HepG2 (cell line): ENCODE data around the gene STUM. TPM values are rescaled to one million over a fixed set of nuclear protein-coding genes. Genes with fewer than 3 reads are reported as not detected.

Experiments used
- ATAC-seq: fragments of 200-7000 bp; cut with Tn5 transposase; 3 replicates; pipeline ENCODE4 v1.9.1; 2020; ENCODE audit warnings: mild to moderate bottlenecking, moderate library complexity
- BruUV-seq: library from RNA; stranded (reverse); fragments of 400-500 nt; replicated peaks from 2 replicates; lab custom pipeline; 2021; lab: Mats Ljungman, UMichigan
- CTCF ChIA-PET: fragments of 300-600 bp; formaldehyde crosslinking; extraction: SDS; loops from one replicate; lab custom pipeline; 2021; ENCODE audit warnings: low total read pairs, inconsistent platforms, low intra/inter-chr PET ratio; lab: Yijun Ruan, JAX
- POLR2A ChIA-PET: fragments of 350-600 bp; sonication (Branson Sonifier 250); formaldehyde crosslinking; loops from one replicate; lab custom pipeline; 2020; ENCODE audit warnings: antibody characterized with exemption, inconsistent platforms; lab: Yijun Ruan, JAX
- DNase-seq: peaks from one replicate; pipeline ENCODE4 v3.0.0-alpha.2; 2015; ENCODE audit warnings: low spot score
- FAIRE-seq: peaks from 3 replicates; lab custom pipeline; 2011; peaks lifted over from hg19 to GRCh38; lab: Jason Lieb, UNC
- H2AFZ ChIP-seq: one replicate; pipeline ENCODE4 v1.6.1; 2011; ENCODE audit warnings: low read length, inconsistent platforms
- H3K27ac ChIP-seq: fragments of 300-600 bp; 3 replicates; pipeline ENCODE4 v1.8.0; 2011; ENCODE audit warnings: mixed run types, mild to moderate bottlenecking, mixed read lengths, low read length, inconsistent platforms; ENCODE audit not compliant: insufficient read depth; ENCODE audit errors: extremely low read length
- H3K27me3 ChIP-seq, 2 experiments: fragments of 200-600 bp in 1 of 2; 2 replicates in 1 of 2; 3 replicates in 1 of 2; pipeline versions ENCODE4 v1.6.0 to v1.8.0; 2011; ENCODE audit warnings: low read length in 2 of 2, mild to moderate bottlenecking in 2 of 2, moderate library complexity in 2 of 2, inconsistent platforms in 1 of 2; ENCODE audit not compliant: insufficient read depth in 2 of 2, control insufficient read depth in 1 of 2
- H3K36me3 ChIP-seq, 2 experiments: fragments of 200-600 bp in 1 of 2; replicated peaks in 1 of 2; 2 replicates in 1 of 2; 3 replicates in 1 of 2; pipeline versions ENCODE4 v1.5.1 to v1.8.0; 2011; ENCODE audit warnings: low read length in 2 of 2, inconsistent platforms in 1 of 2; ENCODE audit not compliant: insufficient read depth in 2 of 2, control insufficient read depth in 1 of 2
- H3K4me1 ChIP-seq: 2 replicates; pipeline ENCODE4 v1.5.1; 2012; ENCODE audit warnings: low read length, inconsistent platforms; ENCODE audit not compliant: insufficient read depth
- H3K4me2 ChIP-seq: 2 replicates; pipeline ENCODE4 v1.6.0; 2011; ENCODE audit warnings: low read depth, low read length, inconsistent platforms
- H3K4me3 ChIP-seq, 3 experiments: fragments of 200-600 bp in 1 of 3; sonication (generic), shearing (Covaris generic) in 1 of 3; replicated peaks in 1 of 3; 2 replicates each; pipeline ENCODE4 v1.5.1; 2011 to 2016; ENCODE audit warnings: low read length in 3 of 3, inconsistent platforms in 2 of 3, low read depth in 2 of 3, mild to moderate bottlenecking in 2 of 3, control low read depth in 1 of 3, mixed read lengths in 1 of 3; ENCODE audit not compliant: insufficient read depth in 1 of 3
- H3K79me2 ChIP-seq: one replicate; pipeline ENCODE4 v1.6.1; 2011; ENCODE audit warnings: low read length, inconsistent platforms; ENCODE audit not compliant: insufficient read depth
- H3K9ac ChIP-seq: 2 replicates; pipeline ENCODE4 v1.6.0; 2011; ENCODE audit warnings: mild to moderate bottlenecking, low read depth, low read length, inconsistent platforms; ENCODE audit not compliant: insufficient read depth
- H3K9me3 ChIP-seq: 2 replicates; pipeline ENCODE4 v1.5.1; 2012; ENCODE audit warnings: mild to moderate bottlenecking, low read length
- H4K20me1 ChIP-seq: 2 replicates; pipeline ENCODE4 v1.6.0; 2011; ENCODE audit warnings: inconsistent platforms, mild to moderate bottlenecking, low read length, moderate library complexity; ENCODE audit not compliant: insufficient read depth
- CEBPG ChIP-seq: IDR thresholded peaks from 2 replicates; pipeline ENCODE4 v1.6.1; 2016
- CENPX ChIP-seq: sonication (generic); formaldehyde crosslinking; IDR thresholded peaks from 2 replicates; pipeline ENCODE4 v1.9.0; 2021; ENCODE audit warnings: mild to moderate bottlenecking, missing genetic modification reagents, moderate library complexity
- EZH2 ChIP-seq: conservative IDR thresholded peaks from 2 replicates; pipeline ENCODE4 v1.6.1; 2012; ENCODE audit warnings: mild to moderate bottlenecking, low read depth, low read length, moderate library complexity
- HBP1 ChIP-seq: IDR thresholded peaks from 2 replicates; pipeline ENCODE4 v1.6.1; 2016; ENCODE audit warnings: low read depth, control low read depth
- MNT ChIP-seq: fragments of 450-650 bp; IDR thresholded peaks from 2 replicates; pipeline ENCODE4 v1.6.1; 2016
- XRCC5 ChIP-seq: fragments of 200-400 bp; formaldehyde crosslinking; optimal IDR thresholded peaks from 2 replicates; pipeline ENCODE3; 2017; ENCODE audit warnings: mild to moderate bottlenecking, low read length
- ZNF773 ChIP-seq: sonication (generic); formaldehyde crosslinking; IDR thresholded peaks from 2 replicates; pipeline ENCODE4 v1.4.0; 2020; ENCODE audit warnings: missing genetic modification reagents, borderline replicate concordance
- WGBS: methylation state at CpG from one replicate; pipeline ENCODE4 v1.1.6; 2017; ENCODE audit warnings: low lambda C conversion rate; 5-methylcytosine and 5-hydroxymethylcytosine counted together
- in situ Hi-C: cut with HindIII; loops from 2 replicates; pipeline ENCODE4 v1.10.0; 2017; ENCODE audit warnings: low pct_unique_long_range_greater_than_20kb; ENCODE audit not compliant: extremely low pct_ligation_motif_present
- intact Hi-C: fragments of 100-400 bp; cut with micrococcal nuclease; formaldehyde crosslinking; loops from one replicate; pipeline ENCODE4 v1.10.0; 2022; ENCODE audit not compliant: unreplicated experiment
- polyA plus RNA-seq, 8 experiments: library from polyadenylated mRNA; depleted of rRNA in 3 of 8; stranded (reverse) in 7 of 8; unstranded in 1 of 8; fragments of >200 nt; fragmentation: Illumina TruSeq in 4 of 8; extraction: Trizol in 4 of 8; gene quantifications; 2 replicates each; pipeline versions ENCODE4 v1.2.1 to v1.2.3, GENCODE V29; 2011 to 2016; ENCODE audit warnings: low read depth in 4 of 8, missing spikeins in 1 of 8, mixed read lengths in 1 of 8; ENCODE audit not compliant: insufficient read depth in 1 of 8
- total RNA-seq, 5 experiments: library from RNA; depleted of rRNA; stranded (reverse); fragments of >200 nt; fragmentation: Illumina TruSeq; extraction: Trizol; gene quantifications; 2 replicates each; pipeline ENCODE4 v1.2.3, GENCODE V29; 2016; ENCODE audit warnings: low read depth in 1 of 5

The STUM gene
- total and polyA plus RNA-seq, 2 of the 13 experiments (the other 11 are each of a cell fraction or from before 2014, with no cell fraction given): not detected

- TF ChIP-seq ZNF773 (CRISPR knock-in tag) (no peak), MNT (no peak)
- Histone ChIP-seq H3K9ac (no peak overlapping the region), H3K4me2 (no peak overlapping the region), H3K79me2 (no peaks in the 10 kb centered on the region), H3K27ac (no peak overlapping the region), H2AFZ (no peak overlapping the region), H3K27me3 (peaks cover 0 to 3% of the 10 kb centered on the region in 2 experiments; a peak in 2 of 5 replicates), H3K4me1 (no peaks in the 10 kb centered on the region), H3K9me3 (no peaks in the 10 kb centered on the region), H3K4me3 (no peak overlapping the region), H4K20me1 (no peaks in the 10 kb centered on the region), H3K36me3 (no peaks in the 10 kb centered on the region)
- BruUV-seq: no TSS peak
- 0% methylated on average over 2 of the region's 3 CpGs for WGBS
- intact Hi-C loops: no loop called here
- POLR2A ChIA-PET: no interaction called here
- in situ Hi-C loops: no loop called here
- no peak for DNase-seq
- FAIRE-seq: no peak
- ATAC-seq: no peak
- CTCF ChIA-PET: no interaction called here
Observed at GRCh38 chr1:226511296-226511695, 37.3 kb upstream of the STUM start.

GRCh38 chr1:226512076-226512728 lies 36.4 kb upstream of the STUM start:
- H3K4me2 ChIP-seq: no peak overlapping the region
- no peak overlapping the region for H3K9ac ChIP-seq
- no peaks in the 10 kb centered on the region for H3K4me1 ChIP-seq
- ATAC-seq: no peak
- no peak overlapping the region for H3K27ac ChIP-seq
- ChIA-PET CTCF (no interaction called here), POLR2A (no interaction called here)
- TF ChIP-seq CEBPG (CRISPR knock-in tag) (no peak), CENPX (CRISPR knock-in tag) (no peak), HBP1 (CRISPR knock-in tag) (no peak), XRCC5 (no peak), EZH2 (no peak)
- no peaks in the 10 kb centered on the region for H3K9me3 ChIP-seq
- no peaks in the 10 kb centered on the region for H3K79me2 ChIP-seq
- no peaks in the 10 kb centered on the region for H3K36me3 ChIP-seq
- H3K4me3 ChIP-seq: no peak overlapping the region
- in situ Hi-C loops (no loop called here), intact Hi-C loops (no loop called here)
- DNase-seq: no peak
- no peaks in the 10 kb centered on the region; a peak in 1 of 5 replicates for H3K27me3 ChIP-seq
- H4K20me1 ChIP-seq: no peaks in the 10 kb centered on the region
- H2AFZ ChIP-seq: no peak overlapping the region
- no TSS peak for BruUV-seq
- no peak for FAIRE-seq
- WGBS: 18% methylated on average over 2 of the region's 2 CpGs
